ENCODE results near the gene TNFRSF25. TPM values are rescaled to one million over a fixed set of nuclear protein-coding genes. Genes with fewer than 3 reads are reported as not detected.

TNFRSF25 gene
- total and polyA plus RNA-seq, 2 experiments from 2014 or later = 13.6 to 25.3 TPM

DNA sequence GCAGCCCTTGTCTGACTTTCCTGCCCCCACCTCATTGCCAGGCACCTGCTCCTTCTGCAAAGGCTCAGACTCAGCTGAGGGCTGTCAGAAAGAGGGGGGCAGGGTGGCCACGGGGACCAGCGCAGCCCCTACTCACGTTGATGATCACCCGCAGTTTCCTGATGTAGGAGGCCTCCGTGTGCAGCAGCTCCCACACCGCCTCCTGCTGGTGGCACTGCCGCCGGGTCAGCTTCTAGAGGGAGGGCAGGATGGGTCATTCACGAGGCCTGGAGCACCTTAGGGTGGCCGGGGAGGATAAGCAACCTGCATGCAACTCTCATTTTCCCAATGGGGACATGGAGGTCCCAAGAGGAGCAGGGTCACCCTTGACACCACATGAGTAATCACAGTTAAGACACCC lies 6.4 kb upstream of the TNFRSF25 start:
- Histone ChIP-seq H3F3A (replicated peaks; ENCODE audit: low read depth) (peaks cover 31% of the 10 kb centered on the region; the same call in 1 of the 2 replicates), H3K27me3 (ENCODE audit: insufficient read depth) (no peaks in the 10 kb centered on the region), H3K36me3 (ENCODE audit: insufficient read depth) (no peaks in the 10 kb centered on the region), H4K20me1 (replicated peaks; ENCODE audit: insufficient read depth) (peaks cover 5% of the 10 kb centered on the region), H3K79me2 (replicated peaks; ENCODE audit: insufficient read depth) (no peaks in the 10 kb centered on the region), H3K4me3 (no peak overlapping the region), H2AFZ (no peak overlapping the region), H3K27ac (ENCODE audit: low read depth) (no peak overlapping the region), H3K9me2 (ENCODE audit: insufficient read depth) (no peaks in the 10 kb centered on the region), H3K4me1 (ENCODE audit: insufficient read depth) (peaks cover 20% of the 10 kb centered on the region; the same call in 1 of the 2 replicates), H3K4me2 (no peak overlapping the region)
- TF ChIP-seq, protein P1, sequence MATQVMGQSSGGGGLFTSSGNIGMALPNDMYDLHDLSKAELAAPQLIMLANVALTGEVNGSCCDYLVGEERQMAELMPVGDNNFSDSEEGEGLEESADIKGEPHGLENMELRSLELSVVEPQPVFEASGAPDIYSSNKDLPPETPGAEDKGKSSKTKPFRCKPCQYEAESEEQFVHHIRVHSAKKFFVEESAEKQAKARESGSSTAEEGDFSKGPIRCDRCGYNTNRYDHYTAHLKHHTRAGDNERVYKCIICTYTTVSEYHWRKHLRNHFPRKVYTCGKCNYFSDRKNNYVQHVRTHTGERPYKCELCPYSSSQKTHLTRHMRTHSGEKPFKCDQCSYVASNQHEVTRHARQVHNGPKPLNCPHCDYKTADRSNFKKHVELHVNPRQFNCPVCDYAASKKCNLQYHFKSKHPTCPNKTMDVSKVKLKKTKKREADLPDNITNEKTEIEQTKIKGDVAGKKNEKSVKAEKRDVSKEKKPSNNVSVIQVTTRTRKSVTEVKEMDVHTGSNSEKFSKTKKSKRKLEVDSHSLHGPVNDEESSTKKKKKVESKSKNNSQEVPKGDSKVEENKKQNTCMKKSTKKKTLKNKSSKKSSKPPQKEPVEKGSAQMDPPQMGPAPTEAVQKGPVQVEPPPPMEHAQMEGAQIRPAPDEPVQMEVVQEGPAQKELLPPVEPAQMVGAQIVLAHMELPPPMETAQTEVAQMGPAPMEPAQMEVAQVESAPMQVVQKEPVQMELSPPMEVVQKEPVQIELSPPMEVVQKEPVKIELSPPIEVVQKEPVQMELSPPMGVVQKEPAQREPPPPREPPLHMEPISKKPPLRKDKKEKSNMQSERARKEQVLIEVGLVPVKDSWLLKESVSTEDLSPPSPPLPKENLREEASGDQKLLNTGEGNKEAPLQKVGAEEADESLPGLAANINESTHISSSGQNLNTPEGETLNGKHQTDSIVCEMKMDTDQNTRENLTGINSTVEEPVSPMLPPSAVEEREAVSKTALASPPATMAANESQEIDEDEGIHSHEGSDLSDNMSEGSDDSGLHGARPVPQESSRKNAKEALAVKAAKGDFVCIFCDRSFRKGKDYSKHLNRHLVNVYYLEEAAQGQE (IDR thresholded peaks at IDR 0.05; ENCODE audit: unreplicated experiment) = no peak
- TF ChIP-seq, protein P2, sequence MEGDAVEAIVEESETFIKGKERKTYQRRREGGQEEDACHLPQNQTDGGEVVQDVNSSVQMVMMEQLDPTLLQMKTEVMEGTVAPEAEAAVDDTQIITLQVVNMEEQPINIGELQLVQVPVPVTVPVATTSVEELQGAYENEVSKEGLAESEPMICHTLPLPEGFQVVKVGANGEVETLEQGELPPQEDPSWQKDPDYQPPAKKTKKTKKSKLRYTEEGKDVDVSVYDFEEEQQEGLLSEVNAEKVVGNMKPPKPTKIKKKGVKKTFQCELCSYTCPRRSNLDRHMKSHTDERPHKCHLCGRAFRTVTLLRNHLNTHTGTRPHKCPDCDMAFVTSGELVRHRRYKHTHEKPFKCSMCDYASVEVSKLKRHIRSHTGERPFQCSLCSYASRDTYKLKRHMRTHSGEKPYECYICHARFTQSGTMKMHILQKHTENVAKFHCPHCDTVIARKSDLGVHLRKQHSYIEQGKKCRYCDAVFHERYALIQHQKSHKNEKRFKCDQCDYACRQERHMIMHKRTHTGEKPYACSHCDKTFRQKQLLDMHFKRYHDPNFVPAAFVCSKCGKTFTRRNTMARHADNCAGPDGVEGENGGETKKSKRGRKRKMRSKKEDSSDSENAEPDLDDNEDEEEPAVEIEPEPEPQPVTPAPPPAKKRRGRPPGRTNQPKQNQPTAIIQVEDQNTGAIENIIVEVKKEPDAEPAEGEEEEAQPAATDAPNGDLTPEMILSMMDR (conservative IDR thresholded peaks at IDR 0.05; ENCODE audit: low read depth in 2 of 2) = peak; percentile 73 to 77
- Mint-ChIP-seq H3K4me1 (peaks cover 35% of the 10 kb centered on the region), H3K36me3 (ENCODE audit: low read depth) (peaks cover 32% of the 10 kb centered on the region), H3K9me3 (no peaks in the 10 kb centered on the region; the same call in 2 of the 3 replicates), H3K4me3 (no peak overlapping the region; the same call in 2 of the 3 replicates), H3K27ac (no peak overlapping the region), H3K27me3 (ENCODE audit: insufficient read depth, low read depth, poor library complexity) (peaks cover 8% of the 10 kb centered on the region)
- DNase-seq (ENCODE audit: low spot score) = no peak
- no peak for ATAC-seq

DNA sequence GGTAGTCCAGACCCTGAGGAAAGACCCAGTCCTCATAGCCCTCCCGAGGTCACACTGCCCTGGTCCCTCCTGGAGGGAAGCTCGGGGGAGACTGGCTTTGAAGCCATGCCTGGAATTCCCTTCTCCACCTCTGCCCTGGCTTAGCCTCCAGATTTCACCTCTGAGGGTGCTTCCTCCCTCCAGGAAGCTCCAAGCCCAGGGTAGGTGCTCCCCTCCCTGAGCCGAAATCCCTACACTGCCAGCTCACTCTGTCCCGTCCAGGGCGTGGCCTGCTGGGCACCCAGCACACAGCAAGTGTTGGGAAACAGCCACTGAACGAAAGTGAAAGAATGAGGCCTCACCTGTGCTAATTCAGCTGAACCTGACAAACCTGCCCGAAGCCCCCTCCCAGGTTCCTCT lies 6.0 kb upstream of the TNFRSF25 start:
- Histone ChIP-seq H3K9me2 (ENCODE audit: insufficient read depth) (no peaks in the 10 kb centered on the region), H2AFZ (no peak overlapping the region), H4K20me1 (replicated peaks; ENCODE audit: insufficient read depth) (peaks cover 3% of the 10 kb centered on the region; the same call in 1 of the 2 replicates), H3K4me2 (peak overlapping the region; percentile 87; the same call in 1 of the 2 replicates), H3K36me3 (ENCODE audit: insufficient read depth) (no peaks in the 10 kb centered on the region), H3K4me1 (ENCODE audit: insufficient read depth) (peaks cover 16% of the 10 kb centered on the region; the same call in 1 of the 2 replicates), H3K27me3 (ENCODE audit: insufficient read depth) (no peaks in the 10 kb centered on the region), H3F3A (replicated peaks; ENCODE audit: low read depth) (peaks cover 30% of the 10 kb centered on the region; the same call in 1 of the 2 replicates), H3K4me3 (peak overlapping the region; percentile 74; the same call in 1 of the 2 replicates), H3K27ac (ENCODE audit: low read depth) (no peak overlapping the region), H3K79me2 (replicated peaks; ENCODE audit: insufficient read depth) (no peaks in the 10 kb centered on the region)
- Mint-ChIP-seq H3K27me3 (ENCODE audit: insufficient read depth, low read depth, poor library complexity) (peaks cover 8% of the 10 kb centered on the region), H3K27ac (no peak overlapping the region), H3K36me3 (ENCODE audit: low read depth) (peaks cover 33% of the 10 kb centered on the region), H3K9me3 (no peaks in the 10 kb centered on the region; the same call in 2 of the 3 replicates), H3K4me1 (peaks cover 31% of the 10 kb centered on the region), H3K4me3 (peak overlapping the region; percentile 70; the same call in 2 of the 3 replicates)
- DNase-seq (ENCODE audit: low spot score) = no peak
- TF ChIP-seq EZH2 (IDR thresholded peaks at IDR 0.05; ENCODE audit: low read depth, unreplicated experiment) (no peak), CREB1 (CRISPR knock-in tag; IDR thresholded peaks at IDR 0.05; ENCODE audit: low read depth) (no peak), JUNB (IDR thresholded peaks at IDR 0.05; ENCODE audit: unreplicated experiment) (no peak)
- no peak for ATAC-seq

All from GM23338 (cell line).